Liver (tissue), 9 donors: ENCODE measurements around the gene ZNRF3. TPM values are rescaled to one million over a fixed set of nuclear protein-coding genes. Genes with fewer than 3 reads are reported as not detected.

Source experiments
- DNase-seq: peaks from one replicate; pipeline ENCODE4 v3.0.0-alpha.2; 2017; ENCODE audit warnings: low spot score
- H3K27ac ChIP-seq, 2 donors: one replicate each; pipeline ENCODE4 v1.7.0; 2013; ENCODE audit warnings: inconsistent platforms in 2 of 2, low read length in 2 of 2, control low read depth in 1 of 2, low read depth in 1 of 2, mild to moderate bottlenecking in 1 of 2
- H3K27me3 ChIP-seq, 4 donors: one replicate each; pipeline versions ENCODE4 v1.6.1 to v1.7.0; 2013; ENCODE audit warnings: low read length in 3 of 4, inconsistent platforms in 1 of 4, mild to moderate bottlenecking in 1 of 4, moderate library complexity in 1 of 4; ENCODE audit not compliant: control insufficient read depth in 4 of 4, insufficient read depth in 4 of 4
- H3K36me3 ChIP-seq, 4 donors: one replicate each; pipeline versions ENCODE4 v1.6.1 to v1.7.0; 2013; ENCODE audit warnings: low read length in 3 of 4, mild to moderate bottlenecking in 3 of 4, low read depth in 1 of 4, moderate library complexity in 1 of 4; ENCODE audit not compliant: control insufficient read depth in 4 of 4, insufficient read depth in 3 of 4
- H3K4me1 ChIP-seq, 4 donors: one replicate each; pipeline versions ENCODE4 v1.6.1 to v1.7.0; 2013; ENCODE audit warnings: low read length in 3 of 4, mild to moderate bottlenecking in 3 of 4, moderate library complexity in 1 of 4; ENCODE audit not compliant: control insufficient read depth in 4 of 4, insufficient read depth in 4 of 4
- H3K4me3 ChIP-seq, 3 donors: one replicate each; pipeline versions ENCODE4 v1.6.1 to v1.7.0; 2013; ENCODE audit warnings: low read length in 3 of 3, control low read depth in 1 of 3, low read depth in 1 of 3, mild to moderate bottlenecking in 1 of 3
- H3K9ac ChIP-seq, 2 donors: one replicate each; pipeline ENCODE4 v1.7.0; 2013; ENCODE audit warnings: low read length in 2 of 2, mild to moderate bottlenecking in 2 of 2, moderate library complexity in 2 of 2, control low read depth in 1 of 2, low read depth in 1 of 2
- H3K9me3 ChIP-seq, 4 donors: one replicate each; pipeline versions ENCODE4 v1.6.1 to v1.7.0; 2013; ENCODE audit warnings: low read length in 3 of 4; ENCODE audit not compliant: control insufficient read depth in 4 of 4
- ATF3 ChIP-seq: IDR thresholded peaks from 2 replicates; pipeline ENCODE4 v1.6.1; 2016; ENCODE audit warnings: antibody characterized with exemption
- EGR1 ChIP-seq, 2 donors: IDR thresholded peaks; 2 replicates each; pipeline ENCODE4 v1.6.1; 2016 to 2018; ENCODE audit warnings: antibody characterized with exemption in 2 of 2, low read depth in 2 of 2
- FOXA1 ChIP-seq: IDR thresholded peaks from 2 replicates; pipeline ENCODE4 v1.6.1; 2016; ENCODE audit warnings: antibody characterized with exemption
- FOXA2 ChIP-seq: IDR thresholded peaks from 2 replicates; pipeline ENCODE4 v1.6.1; 2016; ENCODE audit warnings: antibody characterized with exemption
- GABPA ChIP-seq, 2 donors: IDR thresholded peaks in 1 of 2; conservative IDR thresholded peaks in 1 of 2; 2 replicates each; pipeline ENCODE4 v1.6.1; 2016; ENCODE audit warnings: antibody characterized with exemption in 2 of 2, mild to moderate bottlenecking in 1 of 2, moderate library complexity in 1 of 2
- HNF4G ChIP-seq: IDR thresholded peaks from 2 replicates; pipeline ENCODE4 v1.6.1; 2016; ENCODE audit warnings: antibody characterized with exemption
- JUND ChIP-seq, 2 donors: IDR thresholded peaks; 2 replicates each; pipeline ENCODE4 v1.6.1; 2016; ENCODE audit warnings: antibody characterized with exemption in 2 of 2
- MAX ChIP-seq: IDR thresholded peaks from 2 replicates; pipeline ENCODE4 v1.6.1; 2016; ENCODE audit warnings: antibody characterized with exemption
- RAD21 ChIP-seq, 2 donors: IDR thresholded peaks; 2 replicates each; pipeline ENCODE4 v1.6.1; 2016; ENCODE audit warnings: antibody characterized with exemption in 2 of 2, mild to moderate bottlenecking in 2 of 2
- REST ChIP-seq: IDR thresholded peaks from 2 replicates; pipeline ENCODE4 v1.6.1; 2016; ENCODE audit warnings: antibody characterized with exemption, mild to moderate bottlenecking
- RXRA ChIP-seq, 2 donors: IDR thresholded peaks; 2 replicates each; pipeline ENCODE4 v1.6.1; 2017 to 2018; ENCODE audit warnings: antibody characterized with exemption in 2 of 2, mild to moderate bottlenecking in 1 of 2
- SP1 ChIP-seq: IDR thresholded peaks from 2 replicates; pipeline ENCODE4 v1.6.1; 2018; ENCODE audit warnings: antibody characterized with exemption, mild to moderate bottlenecking
- TAF1 ChIP-seq: conservative IDR thresholded peaks from 2 replicates; pipeline ENCODE4 v1.6.1; 2016; ENCODE audit warnings: antibody characterized with exemption, mild to moderate bottlenecking
- YY1 ChIP-seq: IDR thresholded peaks from 2 replicates; pipeline ENCODE4 v1.6.1; 2016; ENCODE audit warnings: antibody characterized with exemption, mild to moderate bottlenecking
- ZBTB33 ChIP-seq: IDR thresholded peaks from 2 replicates; pipeline ENCODE4 v1.6.1; 2016; ENCODE audit warnings: antibody characterized with exemption
- WGBS: extraction: QIAGEN DNeasy Blood & Tissue Kit; methylation state at CpG from one replicate; pipeline ENCODE4 v1.1.7; 2013; 5-methylcytosine and 5-hydroxymethylcytosine counted together
- polyA plus RNA-seq, 2 donors: library from polyadenylated mRNA; stranded (reverse) in 1 of 2; unstranded in 1 of 2; fragments of 200-250 nt in 1 of 2; fragments of >200 nt in 1 of 2; fragmentation: Nextera tagmentation in 1 of 2; extraction: Ambion mirVana in 1 of 2; gene quantifications; one replicate each; pipeline versions ENCODE4 v1.2.1 to v1.2.3, GENCODE V29; 2013 to 2015
- total RNA-seq, 2 donors: library from RNA; depleted of rRNA; stranded (reverse); fragments of >200 nt; gene quantifications; one replicate each; pipeline ENCODE4 v1.2.3, GENCODE V29; 2014
- donor health status: healthy.
- donor health status: healthy.
- donor health status: healthy.
- donor health status: healthy.
- donor health status: healthy.

The ZNRF3 gene
- total and polyA plus RNA-seq, 4 donors = 2.2 to 5.9 (median 4.7) TPM

- H3K36me3 ChIP-seq = no peaks in the 10 kb centered on the region
- H3K9me3 ChIP-seq = peaks cover 0 to 3% (median 3%) of the 10 kb centered on the region in 4 donors
- no peak overlapping the region for H3K9ac ChIP-seq
- TF ChIP-seq HNF4G (no peak), JUND (IDR thresholded peaks at IDR 0.05) (no peak)
- peaks cover 0 to 24% (median 10%) of the 10 kb centered on the region in 4 donors for H3K4me1 ChIP-seq
- no peak overlapping the region for H3K4me3 ChIP-seq
- no peak overlapping the region for H3K27ac ChIP-seq
- 86% methylated on average over 5 of the region's 5 CpGs for WGBS
- no peak for DNase-seq
- no peaks in the 10 kb centered on the region for H3K27me3 ChIP-seq
Measured at GRCh38 chr22:28942333-28942732, 59.0 kb downstream of the ZNRF3 start.

- DNase-seq = no peak
- 47% methylated on average over 7 of the region's 7 CpGs for WGBS
- H3K9ac ChIP-seq = no peak overlapping the region
- H3K27ac ChIP-seq = no peak overlapping the region
- H3K36me3 ChIP-seq = no peaks in the 10 kb centered on the region
- peaks cover 0 to 24% (median 10%) of the 10 kb centered on the region in 4 donors for H3K4me1 ChIP-seq
- H3K9me3 ChIP-seq = peaks cover 0 to 3% (median 3%) of the 10 kb centered on the region in 4 donors
- H3K4me3 ChIP-seq = no peak overlapping the region
- TF ChIP-seq HNF4G (no peak), REST (peak; percentile 24), EGR1 (IDR thresholded peaks at IDR 0.05; ENCODE audit: low read depth in 2 of 2) (no peak), TAF1 (no peak), RXRA (IDR thresholded peaks at IDR 0.05) (no peak), YY1 (no peak)
- no peaks in the 10 kb centered on the region for H3K27me3 ChIP-seq
Measured at GRCh38 chr22:28942801-28943500, 59.6 kb downstream of the ZNRF3 start.

GRCh38 chr22:28943501-28943879 lies 60.1 kb downstream of the ZNRF3 start:
- no peak for DNase-seq
- Histone ChIP-seq H3K36me3 (no peaks in the 10 kb centered on the region), H3K27ac (no peak overlapping the region), H3K4me1 (peaks cover 0 to 28% (median 10%) of the 10 kb centered on the region in 4 donors), H3K27me3 (no peaks in the 10 kb centered on the region), H3K9me3 (peaks cover 0 to 3% (median 3%) of the 10 kb centered on the region in 4 donors), H3K9ac (no peak overlapping the region), H3K4me3 (no peak overlapping the region)
- no peak for TF ChIP-seq TAF1
- no peak for TF ChIP-seq FOXA2
- WGBS = 64% methylated on average over 2 of the region's 2 CpGs

- no peaks in the 10 kb centered on the region for H3K27me3 ChIP-seq
- no peak overlapping the region for H3K9ac ChIP-seq
- no peak for TF ChIP-seq FOXA1
- no peak for TF ChIP-seq HNF4G
- TF ChIP-seq JUND (IDR thresholded peaks at IDR 0.05) = no peak
- no peak for TF ChIP-seq ZBTB33
- TF ChIP-seq RAD21 (IDR thresholded peaks at IDR 0.05) = no peak
- TF ChIP-seq ATF3 = no peak
- no peak for TF ChIP-seq GABPA (IDR thresholded peaks at IDR 0.05 in 1 of 2, conservative IDR thresholded peaks at IDR 0.05 in 1 of 2)
- TF ChIP-seq EGR1 (IDR thresholded peaks at IDR 0.05; ENCODE audit: low read depth in 2 of 2) = no peak
- no peak for TF ChIP-seq SP1
- TF ChIP-seq YY1 = no peak
- TF ChIP-seq TAF1 = no peak
- no peak for TF ChIP-seq MAX
- DNase-seq = no peak
- peaks cover 0 to 32% (median 10%) of the 10 kb centered on the region in 4 donors for H3K4me1 ChIP-seq
- H3K27ac ChIP-seq = no peak overlapping the region
- WGBS = 96% methylated on average over 1 of the region's 1 CpG
- peaks cover 0 to 3% (median 3%) of the 10 kb centered on the region in 4 donors for H3K9me3 ChIP-seq
- no peaks in the 10 kb centered on the region for H3K36me3 ChIP-seq
- H3K4me3 ChIP-seq = no peak overlapping the region
Measured at GRCh38 chr22:28947125-28947524, 63.8 kb downstream of the ZNRF3 start.
